ENCODE data around the gene PLPP4.
"Not testable (repeated sequence)": the region's sequence is repeated elsewhere in the genome, so short reads cannot be mapped to it uniquely, and the experiment has no call there.

The PLPP4 gene

GRCh38 chr10:120486671-120487205 is 29.7 kb downstream of the PLPP4 start:
- no peak for DNase-seq (ENCODE audit: low read depth, low spot score)

- DNase-seq (ENCODE audit: low read depth, low spot score): no peak
These were observed 33.3 kb downstream of the PLPP4 start for GRCh38 chr10:120490288-120490687.

GRCh38 chr10:120492346-120492745 is 35.3 kb downstream of the PLPP4 start:
- DNase-seq (ENCODE audit: low read depth, low spot score): no peak

GRCh38 chr10:120493411-120494312 is 36.6 kb downstream of the PLPP4 start:
- DNase-seq (ENCODE audit: low read depth, low spot score): no peak

- no peak for DNase-seq (ENCODE audit: low read depth, low spot score)
These were observed 37.3 kb downstream of the PLPP4 start for GRCh38 chr10:120494313-120494710.

- DNase-seq (ENCODE audit: low read depth, low spot score): no peak
These were observed 38.4 kb downstream of the PLPP4 start for GRCh38 chr10:120495226-120496009.

- DNase-seq (ENCODE audit: low read depth, low spot score): no peak
These were observed 42.9 kb downstream of the PLPP4 start for GRCh38 chr10:120499883-120500282.

GRCh38 chr10:120503689-120504088 is 46.7 kb downstream of the PLPP4 start:
- DNase-seq (ENCODE audit: low read depth, low spot score): no peak

- DNase-seq (ENCODE audit: low read depth, low spot score): not testable (repeated sequence)
These were observed 47.2 kb downstream of the PLPP4 start for GRCh38 chr10:120504227-120504626.

- DNase-seq (ENCODE audit: low read depth, low spot score): no peak
These were observed 48.0 kb downstream of the PLPP4 start for GRCh38 chr10:120505056-120505455.

GRCh38 chr10:120505866-120506265 is 48.8 kb downstream of the PLPP4 start:
- DNase-seq (ENCODE audit: low read depth, low spot score): no peak

- no peak for DNase-seq (ENCODE audit: low read depth, low spot score)
These were observed 49.6 kb downstream of the PLPP4 start for GRCh38 chr10:120506674-120507073.

GRCh38 chr10:120507175-120507574 is 50.1 kb downstream of the PLPP4 start:
- no peak for DNase-seq (ENCODE audit: low read depth, low spot score)

GRCh38 chr10:120507651-120508050 is 50.6 kb downstream of the PLPP4 start:
- DNase-seq (ENCODE audit: low read depth, low spot score): no peak

GRCh38 chr10:120508393-120508792 is 51.4 kb downstream of the PLPP4 start:
- DNase-seq (ENCODE audit: low read depth, low spot score): no peak

- DNase-seq (ENCODE audit: low read depth, low spot score): no peak
These were observed 51.9 kb downstream of the PLPP4 start for GRCh38 chr10:120508966-120509365.

- no peak for DNase-seq (ENCODE audit: low read depth, low spot score)
These were observed 54.1 kb downstream of the PLPP4 start for GRCh38 chr10:120511165-120511564.

- no peak for DNase-seq (ENCODE audit: low read depth, low spot score)
These were observed 56.3 kb downstream of the PLPP4 start for GRCh38 chr10:120513307-120513796.

- peak; percentile 35 for DNase-seq (ENCODE audit: low read depth, low spot score)
These were observed 57.1 kb downstream of the PLPP4 start for GRCh38 chr10:120514035-120514620.

GRCh38 chr10:120514959-120515358 is 57.9 kb downstream of the PLPP4 start:
- no peak for DNase-seq (ENCODE audit: low read depth, low spot score)

GRCh38 chr10:120515741-120516140 is 58.7 kb downstream of the PLPP4 start:
- no peak for DNase-seq (ENCODE audit: low read depth, low spot score)

- DNase-seq (ENCODE audit: low read depth, low spot score): no peak
These were observed 59.4 kb downstream of the PLPP4 start for GRCh38 chr10:120516426-120516825.

All from iPS DF 19.7 (cell line).